RWPE2 (cell line): ENCODE data around the gene NQO2.

Source experiments
- ATAC-seq: fragments of 200-7000 bp; cut with Tn5 transposase; 3 replicates; pipeline ENCODE4 v1.9.1; 2021; ENCODE audit warnings: low read depth
- DNase-seq: peaks from one replicate; pipeline ENCODE4 v3.0.0-alpha.2; 2020; ENCODE audit warnings: low spot score
- H3K27ac ChIP-seq: fragments of 450-650 bp; 2 replicates; pipeline ENCODE4 v1.5.1; 2017; ENCODE audit warnings: mild to moderate bottlenecking; ENCODE audit not compliant: poor library complexity, severe bottlenecking
- H3K27me3 ChIP-seq: fragments of 250-450 bp; sonication (Bioruptor Pico); 2 replicates; pipeline ENCODE4 v1.5.1; 2021; ENCODE audit warnings: mild to moderate bottlenecking, moderate library complexity; ENCODE audit not compliant: insufficient read depth, poor library complexity, severe bottlenecking
- H3K36me3 ChIP-seq: fragments of 250-450 bp; sonication (Bioruptor Pico); 2 replicates; pipeline ENCODE4 v1.5.1; 2020; ENCODE audit warnings: low read depth, mild to moderate bottlenecking, moderate library complexity
- H3K4me1 ChIP-seq: fragments of 250-450 bp; sonication (Bioruptor Pico); 2 replicates; pipeline ENCODE4 v1.5.1; 2021; ENCODE audit warnings: mild to moderate bottlenecking, moderate library complexity; ENCODE audit not compliant: insufficient read depth, poor library complexity, severe bottlenecking
- H3K4me3 ChIP-seq: fragments of 250-450 bp; sonication (Bioruptor Pico); 2 replicates; pipeline ENCODE4 v1.5.1; 2021; ENCODE audit warnings: mild to moderate bottlenecking, moderate library complexity; ENCODE audit not compliant: severe bottlenecking
- H3K9me3 ChIP-seq: fragments of 250-450 bp; sonication (Bioruptor Pico); 2 replicates; pipeline ENCODE4 v1.5.1; 2021; ENCODE audit warnings: mild to moderate bottlenecking, moderate library complexity; ENCODE audit not compliant: severe bottlenecking
- CTCF ChIP-seq: fragments of 450-650 bp; IDR thresholded peaks from one replicate; pipeline ENCODE4 v1.5.1; 2017; ENCODE audit warnings: mild to moderate bottlenecking, moderate library complexity; ENCODE audit not compliant: poor library complexity, severe bottlenecking

Gene NQO2

DNA sequence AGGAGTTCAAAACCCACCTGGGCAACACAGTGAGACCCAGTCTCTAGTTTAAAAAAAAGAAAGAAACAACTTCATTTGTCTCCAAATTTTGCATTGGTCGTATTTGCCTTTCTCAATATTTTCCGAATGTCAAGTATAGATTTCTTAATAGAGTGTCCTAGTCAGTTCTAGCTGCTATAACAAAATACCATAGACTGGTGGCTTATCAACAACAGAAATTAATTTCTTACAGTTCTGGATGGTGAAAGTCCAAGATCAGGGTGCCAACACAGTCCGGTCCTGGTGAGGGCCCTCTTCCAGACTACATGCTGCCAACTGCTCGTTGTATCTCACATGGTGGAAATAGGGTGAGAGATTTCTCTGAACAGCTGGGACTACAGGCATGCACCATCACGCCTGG, 34.0 kb downstream of the NQO2 start:
- DNase-seq: no peak
- Histone ChIP-seq H3K4me1 (no peaks in the 10 kb centered on the region), H3K36me3 (no peaks in the 10 kb centered on the region), H3K9me3 (no peaks in the 10 kb centered on the region), H3K4me3 (no peak overlapping the region), H3K27me3 (no peaks in the 10 kb centered on the region), H3K27ac (no peak overlapping the region)
- ATAC-seq: no peak
- TF ChIP-seq CTCF: no peak

DNA sequence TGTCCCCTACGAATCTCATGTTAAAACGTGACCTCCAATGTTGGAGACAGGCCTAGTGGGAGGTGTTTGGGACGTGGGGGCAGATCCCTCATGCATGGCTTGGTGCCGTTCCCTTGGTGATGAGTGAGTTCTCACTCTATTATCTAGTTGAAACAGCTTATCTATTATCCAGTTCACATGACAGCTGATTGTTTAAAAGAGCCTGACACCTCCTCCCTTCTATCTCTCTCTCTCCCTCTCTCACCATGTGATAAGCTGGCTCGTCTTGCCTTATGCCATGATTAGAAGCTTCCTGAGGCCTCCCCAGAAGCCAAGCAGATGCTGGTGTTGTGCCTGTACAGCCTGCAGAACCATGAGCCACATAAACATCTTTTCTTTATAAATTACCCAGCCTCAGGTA, 35.7 kb downstream of the NQO2 start:
- no peak overlapping the region for H3K27ac ChIP-seq
- H3K4me1 ChIP-seq: no peaks in the 10 kb centered on the region
- no peak overlapping the region for H3K4me3 ChIP-seq
- ATAC-seq (no peak), DNase-seq (no peak)
- H3K36me3 ChIP-seq: no peaks in the 10 kb centered on the region
- TF ChIP-seq CTCF: no peak
- H3K9me3 ChIP-seq: no peaks in the 10 kb centered on the region
- H3K27me3 ChIP-seq: no peaks in the 10 kb centered on the region

DNA sequence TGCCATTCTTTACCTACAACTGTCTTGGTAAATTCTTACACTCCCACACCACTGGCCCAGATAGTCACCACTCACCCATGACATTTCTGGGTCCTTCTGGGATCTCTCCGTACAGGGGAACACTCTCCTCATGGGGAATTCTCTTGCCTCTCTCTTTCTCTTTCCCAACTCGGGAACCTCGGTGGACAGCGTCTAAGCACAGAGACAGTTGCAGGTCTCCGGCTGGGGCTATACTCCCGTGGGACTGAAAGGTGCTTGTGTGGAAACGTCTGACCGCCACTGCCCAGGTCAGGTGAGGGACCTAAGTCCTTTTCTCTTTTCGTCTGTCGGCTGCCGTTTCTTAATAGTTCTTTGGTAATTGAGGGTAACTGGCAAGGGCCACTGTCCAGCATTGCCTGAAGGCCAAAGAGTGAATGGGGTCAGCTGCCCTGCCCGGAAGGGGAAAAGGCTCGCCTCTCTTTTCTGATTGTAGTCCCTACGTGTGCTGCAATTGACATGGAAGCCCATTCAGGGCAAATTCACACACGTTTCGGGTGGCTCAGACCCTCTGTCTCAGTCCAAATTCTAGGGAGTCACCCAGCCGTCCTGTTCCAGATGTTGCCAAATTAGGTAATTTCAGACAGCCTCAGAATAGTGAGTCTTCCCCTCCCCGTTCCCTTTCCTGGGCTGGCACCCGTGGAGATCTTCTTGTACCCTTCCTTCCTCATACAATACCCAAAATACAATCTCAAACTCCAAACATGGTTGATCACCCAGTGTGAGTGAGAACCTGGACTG, 37.4 kb downstream of the NQO2 start:
- no peaks in the 10 kb centered on the region for H3K4me1 ChIP-seq
- no peaks in the 10 kb centered on the region for H3K27me3 ChIP-seq
- H3K4me3 ChIP-seq: no peak overlapping the region
- no peak overlapping the region for H3K27ac ChIP-seq
- H3K9me3 ChIP-seq: peaks cover 2% of the 10 kb centered on the region
- ATAC-seq: no peak
- H3K36me3 ChIP-seq: no peaks in the 10 kb centered on the region
- DNase-seq: no peak
- TF ChIP-seq CTCF: no peak

DNA sequence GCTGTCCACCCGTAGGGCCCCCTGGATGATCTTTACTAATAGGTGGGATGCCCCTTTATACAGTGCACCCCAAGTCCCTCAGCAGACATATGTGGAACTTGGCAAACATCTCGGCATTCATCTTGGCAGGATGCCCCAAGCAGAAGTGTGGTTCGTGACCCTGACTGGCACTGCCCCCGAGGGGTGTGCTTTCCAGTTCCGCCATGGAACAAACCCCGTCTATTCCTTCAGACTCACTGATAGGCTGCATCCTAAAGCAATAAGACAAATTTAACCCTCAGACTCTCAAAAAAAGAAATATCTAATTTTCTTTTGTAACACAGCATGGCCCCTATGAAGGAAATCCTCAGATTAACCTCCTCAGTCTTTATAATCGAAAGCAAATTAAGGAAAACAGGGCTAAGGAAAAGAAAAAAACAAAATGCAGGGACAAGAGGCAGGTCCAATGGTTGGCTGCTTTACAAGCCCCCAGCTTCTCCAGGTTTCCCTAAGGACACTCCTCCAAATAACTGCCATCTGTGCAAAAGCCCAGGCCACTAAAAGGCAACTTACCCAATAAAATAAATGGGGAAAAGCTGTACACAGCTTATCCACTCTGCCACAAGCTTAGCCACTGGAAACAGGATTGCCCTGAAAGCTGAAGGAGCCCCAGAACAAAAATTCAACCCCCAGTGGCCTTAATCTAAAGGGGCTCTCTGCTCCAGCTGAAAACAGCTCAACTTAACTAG, 38.1 kb downstream of the NQO2 start:
- no peak for TF ChIP-seq CTCF
- Histone ChIP-seq H3K27me3 (no peaks in the 10 kb centered on the region), H3K4me1 (no peaks in the 10 kb centered on the region), H3K9me3 (peaks cover 2% of the 10 kb centered on the region), H3K36me3 (no peaks in the 10 kb centered on the region), H3K4me3 (no peak overlapping the region), H3K27ac (no peak overlapping the region)
- no peak for ATAC-seq
- no peak for DNase-seq

- ATAC-seq (no peak), DNase-seq (no peak)
- Histone ChIP-seq H3K4me1 (no peaks in the 10 kb centered on the region), H3K4me3 (no peak overlapping the region), H3K27ac (no peak overlapping the region), H3K9me3 (peaks cover 2% of the 10 kb centered on the region), H3K36me3 (no peaks in the 10 kb centered on the region), H3K27me3 (no peaks in the 10 kb centered on the region)
- TF ChIP-seq CTCF: no peak
Observed at GRCh38 chr6:3039384-3039783, 39.7 kb downstream of the NQO2 start.
